Peyer's patch (tissue), 4 donors: ENCODE results near the gene ALS2CL. TPM values are rescaled to one million over a fixed set of nuclear protein-coding genes. Genes with fewer than 3 reads are reported as not detected.

Experiments
- DNase-seq, 3 donors: peaks; one replicate each; pipeline ENCODE4 v3.0.0-alpha.2; 2017 to 2019
- H3K27ac ChIP-seq, 4 donors: fragments of 200-600 bp; sonication (generic); one replicate each; pipeline ENCODE4 v1.5.1; 2016 to 2019
- H3K27me3 ChIP-seq, 2 donors: fragments of 200-600 bp; sonication (generic); one replicate each; pipeline ENCODE4 v1.5.1; 2019
- H3K36me3 ChIP-seq, 3 donors: fragments of 200-600 bp; sonication (generic); one replicate each; pipeline ENCODE4 v1.5.1; 2016 to 2019
- H3K4me1 ChIP-seq, 4 donors: fragments of 200-600 bp; sonication (generic); one replicate each; pipeline ENCODE4 v1.5.1; 2016 to 2019
- H3K4me3 ChIP-seq, 4 donors: fragments of 200-600 bp; sonication (generic); 1 replicate in 3 of 4; 2 replicates in 1 of 4; pipeline ENCODE4 v1.5.1; 2016 to 2019; ENCODE audit warnings: mild to moderate bottlenecking in 1 of 4
- H3K9me3 ChIP-seq, 4 donors: fragments of 200-600 bp; sonication (generic); one replicate each; pipeline ENCODE4 v1.5.1; 2016 to 2019; ENCODE audit warnings: mild to moderate bottlenecking in 1 of 4
- CTCF ChIP-seq, 6 experiments: fragments of 450-650 bp in 4 of 6; fragments of 200-600 bp in 2 of 6; sonication (generic) in 1 of 6; IDR thresholded peaks; one replicate each; pipeline ENCODE4 v1.5.1; 2017 to 2019; ENCODE audit warnings: antibody characterized with exemption in 6 of 6, mild to moderate bottlenecking in 3 of 6, moderate library complexity in 1 of 6
- POLR2A ChIP-seq, 2 donors: fragments of 450-650 bp; IDR thresholded peaks; one replicate each; pipeline ENCODE4 v1.5.1; 2017; ENCODE audit warnings: antibody characterized with exemption in 2 of 2, mild to moderate bottlenecking in 2 of 2, moderate library complexity in 2 of 2
- total RNA-seq, 4 donors: library from RNA; depleted of rRNA; stranded (reverse); fragments of >200 nt; gene quantifications; one replicate each; pipeline ENCODE4 v1.1.0, GENCODE V29; 2016

Gene ALS2CL
- total RNA-seq, 4 donors from 2014 or later = 64.3 to 113 (median 82.7) TPM

- Histone ChIP-seq H3K9me3 (no peaks in the 10 kb centered on the region), H3K27me3 (no peaks in the 10 kb centered on the region), H3K36me3 (no peaks in the 10 kb centered on the region), H3K4me3 (no peak overlapping the region), H3K27ac (no peak overlapping the region), H3K4me1 (no peaks in the 10 kb centered on the region)
- peak in 1 of 3 donors; percentile 4 for DNase-seq
- TF ChIP-seq POLR2A (IDR thresholded peaks at IDR 0.05) = no peak
Observed at GRCh38 chr3:46656778-46657556, 36.5 kb downstream of the ALS2CL start.

- no peak for TF ChIP-seq CTCF (IDR thresholded peaks at IDR 0.05)
- no peak for TF ChIP-seq POLR2A (IDR thresholded peaks at IDR 0.05)
- H3K4me3 ChIP-seq = no peak overlapping the region
Observed at GRCh38 chr3:46655271-46655670, 38.2 kb downstream of the ALS2CL start.

GRCh38 chr3:46651084-46651483 lies 42.4 kb downstream of the ALS2CL start:
- Histone ChIP-seq H3K27me3 (no peaks in the 10 kb centered on the region), H3K4me1 (no peaks in the 10 kb centered on the region), H3K4me3 (no peak overlapping the region), H3K9me3 (no peaks in the 10 kb centered on the region), H3K27ac (no peak overlapping the region), H3K36me3 (no peaks in the 10 kb centered on the region)
- TF ChIP-seq CTCF (IDR thresholded peaks at IDR 0.05) (no peak), POLR2A (IDR thresholded peaks at IDR 0.05) (no peak)
- DNase-seq = no peak

More at GRCh38 chr3:46655271-46655670, 38.2 kb downstream of the ALS2CL start:
- Histone ChIP-seq H3K4me1 (no peaks in the 10 kb centered on the region), H3K27me3 (no peaks in the 10 kb centered on the region), H3K9me3 (no peaks in the 10 kb centered on the region), H3K27ac (no peak overlapping the region), H3K36me3 (no peaks in the 10 kb centered on the region)
- no peak for DNase-seq

- no peaks in the 10 kb centered on the region for H3K4me1 ChIP-seq
- no peaks in the 10 kb centered on the region for H3K27me3 ChIP-seq
- no peaks in the 10 kb centered on the region for H3K36me3 ChIP-seq
- no peak for DNase-seq
- no peak overlapping the region for H3K4me3 ChIP-seq
- H3K9me3 ChIP-seq = no peaks in the 10 kb centered on the region
- TF ChIP-seq POLR2A (IDR thresholded peaks at IDR 0.05) (no peak), CTCF (IDR thresholded peaks at IDR 0.05) (no peak)
- no peak overlapping the region for H3K27ac ChIP-seq
Observed at GRCh38 chr3:46649436-46649835, 44.0 kb downstream of the ALS2CL start.

GRCh38 chr3:46648096-46648495 lies 45.4 kb downstream of the ALS2CL start:
- H3K27ac ChIP-seq = no peak overlapping the region
- TF ChIP-seq POLR2A (IDR thresholded peaks at IDR 0.05) (no peak), CTCF (IDR thresholded peaks at IDR 0.05) (no peak)
- H3K4me3 ChIP-seq = no peak overlapping the region
- DNase-seq = no peak
- no peaks in the 10 kb centered on the region for H3K4me1 ChIP-seq
- no peaks in the 10 kb centered on the region for H3K36me3 ChIP-seq
- no peaks in the 10 kb centered on the region for H3K27me3 ChIP-seq
- H3K9me3 ChIP-seq = no peaks in the 10 kb centered on the region

- H3K27ac ChIP-seq = no peak overlapping the region
- no peaks in the 10 kb centered on the region for H3K27me3 ChIP-seq
- H3K36me3 ChIP-seq = no peaks in the 10 kb centered on the region
- no peak overlapping the region for H3K4me3 ChIP-seq
- DNase-seq = no peak
- no peak for TF ChIP-seq POLR2A (IDR thresholded peaks at IDR 0.05)
- TF ChIP-seq CTCF (IDR thresholded peaks at IDR 0.05) = no peak
- H3K9me3 ChIP-seq = no peaks in the 10 kb centered on the region
- H3K4me1 ChIP-seq = no peaks in the 10 kb centered on the region
Observed at GRCh38 chr3:46646700-46647099, 46.8 kb downstream of the ALS2CL start.
